PC-3 (cell line): ENCODE data around the gene ODAD2. TPM values are rescaled to one million over a fixed set of nuclear protein-coding genes. Genes with fewer than 3 reads are reported as not detected.

ENCODE experiments used
- ATAC-seq: fragments of 200-7000 bp; cut with Tn5 transposase; 2 replicates; pipeline ENCODE4 v1.9.1; 2020; ENCODE audit warnings: mild to moderate bottlenecking, moderate library complexity
- BruUV-seq: library from RNA; stranded (reverse); fragments of 400-500 nt; replicated peaks from 2 replicates; lab custom pipeline; 2021; lab: Mats Ljungman, UMichigan
- CTCF ChIA-PET: fragments of 300-600 bp; sonication (Branson Sonifier 250); formaldehyde crosslinking; loops from one replicate; lab custom pipeline; 2022; ENCODE audit warnings: antibody characterized with exemption; lab: Charles Lee
- POLR2A ChIA-PET: fragments of 300-600 bp; sonication (Branson Sonifier 250); formaldehyde crosslinking; loops from one replicate; lab custom pipeline; 2022; ENCODE audit warnings: antibody characterized with exemption; ENCODE audit not compliant: unreplicated experiment; lab: Charles Lee
- DNase-seq: peaks from one replicate; pipeline ENCODE4 v3.0.0-alpha.2; 2015
- H2AFZ ChIP-seq: fragments of 300-600 bp; sonication (generic); 2 replicates; pipeline ENCODE4 v1.6.0; 2016; ENCODE audit warnings: antibody characterized with exemption, low read length
- H3F3A ChIP-seq: fragments of 300-600 bp; sonication (generic); one replicate; pipeline ENCODE4 v1.6.0; 2017; ENCODE audit warnings: antibody characterized with exemption, low read length, control low read depth, mild to moderate bottlenecking; ENCODE audit not compliant: unreplicated experiment
- H3K27ac ChIP-seq: fragments of 300-600 bp; sonication (generic); 2 replicates; pipeline ENCODE4 v1.5.1; 2016; ENCODE audit warnings: mild to moderate bottlenecking, low read length
- H3K27me3 ChIP-seq: fragments of 300-600 bp; sonication (generic); 2 replicates; pipeline ENCODE4 v1.6.1; 2016; ENCODE audit warnings: low read length, mixed read lengths
- H3K36me3 ChIP-seq: fragments of 300-600 bp; sonication (generic); 2 replicates; pipeline ENCODE4 v1.6.1; 2016; ENCODE audit warnings: low read depth, mixed run types, low read length, mixed read lengths
- H3K4me1 ChIP-seq: fragments of 300-600 bp; sonication (generic); 2 replicates; pipeline ENCODE4 v1.5.1; 2016; ENCODE audit warnings: low read length; ENCODE audit not compliant: insufficient read depth
- H3K4me2 ChIP-seq: fragments of 300-600 bp; sonication (generic); 2 replicates; pipeline ENCODE4 v1.6.0; 2016; ENCODE audit warnings: low read length
- H3K4me3 ChIP-seq: fragments of 300-600 bp; sonication (generic); 2 replicates; pipeline ENCODE4 v1.5.1; 2016; ENCODE audit warnings: mild to moderate bottlenecking, low read length, mixed read lengths
- H3K79me2 ChIP-seq: fragments of 300-600 bp; sonication (generic); 2 replicates; pipeline ENCODE4 v1.6.1; 2017; ENCODE audit warnings: low read length, mixed read lengths
- H3K9ac ChIP-seq: fragments of 300-600 bp; sonication (generic); 2 replicates; pipeline ENCODE4 v1.6.0; 2016; ENCODE audit warnings: mild to moderate bottlenecking, low read length
- H3K9me2 ChIP-seq: fragments of 300-600 bp; sonication (generic); replicated peaks from 2 replicates; pipeline ENCODE4 v1.6.1; 2016; ENCODE audit warnings: mixed run types, low read length, mixed read lengths
- H3K9me3 ChIP-seq: fragments of 300-600 bp; sonication (generic); 2 replicates; pipeline ENCODE4 v1.6.1; 2016; ENCODE audit warnings: low read length, mixed read lengths
- H4K20me1 ChIP-seq: fragments of 300-600 bp; sonication (generic); 2 replicates; pipeline ENCODE4 v1.6.1; 2016; ENCODE audit warnings: low read length, mixed read lengths
- CTCF ChIP-seq: fragments of 300-600 bp; sonication (generic); conservative IDR thresholded peaks from 2 replicates; pipeline ENCODE4 v1.5.1; 2017; ENCODE audit warnings: antibody characterized with exemption, low read depth, mild to moderate bottlenecking, low read length
- EZH2 ChIP-seq: fragments of 300-600 bp; sonication (generic); IDR thresholded peaks from one replicate; pipeline ENCODE4 v1.6.1; 2017; ENCODE audit warnings: antibody characterized with exemption, mild to moderate bottlenecking, low read length; ENCODE audit not compliant: unreplicated experiment
- EZH2phosphoT487 ChIP-seq: fragments of 300-600 bp; sonication (generic); IDR thresholded peaks from 2 replicates; pipeline ENCODE4 v1.6.1; 2018; ENCODE audit warnings: mild to moderate bottlenecking, antibody characterized with exemption, low read length, borderline replicate concordance
- intact Hi-C: fragments of 100-400 bp; cut with micrococcal nuclease; formaldehyde crosslinking; loops from 2 replicates; pipeline ENCODE4 v1.9.0; 2023
- total RNA-seq: library from RNA; depleted of rRNA; stranded (reverse); fragments of >200 nt; gene quantifications from 2 replicates; pipeline ENCODE4 v1.2.3, GENCODE V29; 2014

Gene ODAD2
- total RNA-seq, 1 experiment from 2014 or later, result 2.1 TPM

DNA sequence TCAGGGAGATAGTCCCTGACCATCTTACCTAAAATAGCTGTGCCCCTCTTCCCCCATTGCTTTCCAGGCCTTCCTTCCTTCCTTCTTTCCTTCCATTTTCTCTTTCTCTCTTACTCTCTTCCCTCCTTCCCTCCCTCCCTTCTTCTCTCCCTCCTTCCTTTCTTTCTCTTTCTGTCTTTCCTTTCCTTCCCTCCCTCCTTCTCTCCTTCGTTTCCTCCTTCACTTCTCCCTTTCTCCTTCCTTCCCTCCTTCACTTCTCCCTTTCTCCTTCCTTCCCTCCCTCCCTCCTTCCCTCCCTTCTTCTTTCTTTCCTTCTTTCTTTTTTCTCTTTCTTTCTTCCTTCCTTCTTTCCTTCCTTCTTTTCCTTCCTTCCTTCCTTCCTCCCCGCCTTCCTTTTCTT, 228.7 kb downstream of the ODAD2 start:
- no peak for TF ChIP-seq EZH2
- no peak for TF ChIP-seq EZH2phosphoT487
- no peak for TF ChIP-seq CTCF
- DNase-seq (no peak), ATAC-seq (no peak)
- CTCF ChIA-PET, result no interaction called here
- no peak overlapping the region for H2AFZ ChIP-seq
- H3K4me2 ChIP-seq, result no peak overlapping the region
- H3K4me1 ChIP-seq, result no peaks in the 10 kb centered on the region
- H3F3A ChIP-seq, result no peaks in the 10 kb centered on the region
- no peaks in the 10 kb centered on the region for H3K9me2 ChIP-seq
- no TSS peak for BruUV-seq
- H3K79me2 ChIP-seq, result no peaks in the 10 kb centered on the region
- H3K9ac ChIP-seq, result no peak overlapping the region
- H3K36me3 ChIP-seq, result no peaks in the 10 kb centered on the region
- H3K27ac ChIP-seq, result no peak overlapping the region
- intact Hi-C loops, result no loop called here
- no peaks in the 10 kb centered on the region for H3K9me3 ChIP-seq
- POLR2A ChIA-PET, result no interaction called here
- no peak overlapping the region for H3K4me3 ChIP-seq
- no peaks in the 10 kb centered on the region for H4K20me1 ChIP-seq
- H3K27me3 ChIP-seq, result no peaks in the 10 kb centered on the region
